HG03521 (cell line): ENCODE data around the gene C1QTNF9.
"Not testable (repeated sequence)": the region's sequence is repeated elsewhere in the genome, so short reads cannot be mapped to it uniquely, and the experiment has no call there.

Experiments used
- ATAC-seq: cut with Tn5 transposase; IDR thresholded peaks from one replicate; pipeline ENCODE4 v1.9.1; 2021; ENCODE audit warnings: mild to moderate bottlenecking, moderate library complexity; ENCODE audit not compliant: unreplicated experiment

Gene C1QTNF9

DNA sequence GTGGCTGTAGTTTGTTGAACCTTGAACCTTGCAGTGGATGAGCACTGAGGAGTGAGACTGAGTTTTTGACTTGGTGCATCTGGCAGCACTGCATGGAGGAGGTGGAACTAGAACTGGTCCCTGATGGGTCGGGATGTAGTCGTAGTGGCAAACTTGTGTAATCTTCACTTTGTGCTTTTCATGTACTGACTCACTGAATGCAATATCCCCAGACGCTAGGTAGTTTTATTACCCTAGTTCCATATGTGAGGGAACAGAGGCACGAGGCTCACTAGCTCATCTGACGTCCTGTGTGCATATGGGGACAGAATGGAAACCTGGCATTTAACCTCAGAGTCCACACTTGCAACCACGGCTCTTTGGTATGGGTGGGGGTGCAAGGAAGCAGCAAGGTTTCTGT lies 10.3 kb downstream of the C1QTNF9 start:
- ATAC-seq, result not testable (repeated sequence)

DNA sequence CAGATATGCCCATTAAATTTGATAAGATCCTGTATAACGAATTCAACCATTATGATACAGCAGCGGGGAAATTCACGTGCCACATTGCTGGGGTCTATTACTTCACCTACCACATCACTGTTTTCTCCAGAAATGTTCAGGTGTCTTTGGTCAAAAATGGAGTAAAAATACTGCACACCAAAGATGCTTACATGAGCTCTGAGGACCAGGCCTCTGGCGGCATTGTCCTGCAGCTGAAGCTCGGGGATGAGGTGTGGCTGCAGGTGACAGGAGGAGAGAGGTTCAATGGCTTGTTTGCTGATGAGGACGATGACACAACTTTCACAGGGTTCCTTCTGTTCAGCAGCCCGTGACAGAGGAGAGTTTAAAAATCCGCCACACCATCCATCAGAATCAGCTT lies 12.0 kb downstream of the C1QTNF9 start:
- ATAC-seq, result not testable (repeated sequence)

DNA sequence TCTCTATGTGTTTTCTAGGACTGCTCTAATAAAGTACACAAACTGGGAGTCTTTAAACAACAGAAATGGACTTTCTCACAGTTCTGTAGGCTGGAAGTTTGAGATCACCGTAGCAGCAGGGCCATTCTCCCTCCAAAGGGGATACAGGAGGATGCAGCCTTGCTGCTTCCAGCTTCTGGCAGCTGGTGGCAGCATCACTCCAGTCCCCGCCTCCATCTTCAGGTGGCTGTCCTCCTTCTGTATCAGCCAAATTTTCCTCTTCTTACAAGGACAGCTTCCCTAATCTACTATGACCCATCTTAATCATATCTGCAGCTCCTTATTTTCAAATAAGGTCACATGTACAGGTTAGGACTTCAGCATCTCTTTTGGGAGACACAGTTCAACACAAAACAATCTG lies 13.1 kb downstream of the C1QTNF9 start:
- ATAC-seq, result not testable (repeated sequence)

DNA sequence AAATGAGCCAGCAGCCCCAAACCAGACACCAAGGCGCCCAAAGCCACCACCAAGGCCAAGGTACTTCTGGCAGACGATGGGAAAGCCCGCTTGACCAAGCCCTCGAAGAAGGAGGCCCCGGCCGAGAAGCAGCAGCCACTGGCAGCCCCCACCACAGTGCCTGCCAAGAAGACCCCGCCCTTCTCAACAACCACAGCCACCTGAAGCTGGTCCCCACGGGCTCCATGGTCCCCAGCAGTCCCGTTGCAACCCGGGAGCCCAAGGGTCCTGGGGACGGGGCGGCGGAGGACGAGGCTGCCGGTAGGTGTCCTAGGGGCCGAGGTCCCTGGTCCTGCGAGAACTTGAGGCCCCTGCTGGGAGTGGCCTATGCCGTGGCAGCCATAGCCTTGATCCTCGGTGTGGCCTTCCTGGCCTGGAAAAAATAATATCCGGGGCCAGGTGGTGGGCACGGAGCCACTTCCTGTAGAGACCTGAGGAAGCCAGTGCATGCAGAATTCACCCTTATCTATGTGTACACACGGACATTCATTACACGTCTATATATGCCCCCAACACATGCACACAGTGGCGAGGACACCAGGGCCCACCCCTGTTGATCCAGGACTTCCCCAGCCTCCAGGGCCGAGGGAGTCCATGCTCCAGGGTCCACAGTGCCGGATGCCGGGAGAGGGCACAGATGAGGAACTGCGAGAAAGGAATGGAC lies 13.8 kb downstream of the C1QTNF9 start:
- no peak for ATAC-seq

DNA sequence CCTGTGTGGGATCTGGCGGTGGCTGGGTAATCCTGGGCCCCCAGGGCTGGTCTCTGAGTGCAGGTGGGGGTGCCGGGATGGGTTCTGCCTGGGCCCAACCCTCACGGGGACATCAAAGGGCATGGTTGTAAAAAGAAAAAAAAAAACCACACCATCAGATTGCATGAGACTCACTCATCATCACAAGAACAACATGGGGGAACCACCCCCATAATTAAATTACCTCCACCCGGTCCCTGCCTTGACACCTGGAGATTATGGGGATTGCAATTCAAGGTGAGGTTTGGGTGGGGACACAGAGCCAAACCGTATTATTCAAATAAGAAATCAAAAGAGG lies 14.3 kb downstream of the C1QTNF9 start:
- no peak for ATAC-seq

DNA sequence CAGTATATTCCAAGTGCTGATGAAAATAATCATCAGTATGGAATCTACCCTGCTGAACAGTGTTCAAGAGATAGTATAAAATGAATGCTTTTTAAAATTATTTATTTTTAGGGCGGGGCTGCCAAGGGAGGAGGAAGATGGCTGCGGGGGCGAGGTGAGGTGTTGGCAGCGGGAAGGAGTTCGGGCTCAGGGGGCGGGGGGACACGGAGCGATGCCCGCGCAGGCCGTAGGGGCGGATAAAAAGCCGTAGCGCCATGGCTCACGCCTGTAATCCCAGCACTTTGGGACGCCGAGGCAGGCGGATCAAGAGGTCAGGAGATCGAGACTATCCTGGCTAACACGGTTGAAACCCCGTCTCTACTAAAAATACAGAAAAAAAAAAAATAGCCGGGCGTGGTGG lies 18.2 kb downstream of the C1QTNF9 start:
- ATAC-seq, result not testable (repeated sequence)

DNA sequence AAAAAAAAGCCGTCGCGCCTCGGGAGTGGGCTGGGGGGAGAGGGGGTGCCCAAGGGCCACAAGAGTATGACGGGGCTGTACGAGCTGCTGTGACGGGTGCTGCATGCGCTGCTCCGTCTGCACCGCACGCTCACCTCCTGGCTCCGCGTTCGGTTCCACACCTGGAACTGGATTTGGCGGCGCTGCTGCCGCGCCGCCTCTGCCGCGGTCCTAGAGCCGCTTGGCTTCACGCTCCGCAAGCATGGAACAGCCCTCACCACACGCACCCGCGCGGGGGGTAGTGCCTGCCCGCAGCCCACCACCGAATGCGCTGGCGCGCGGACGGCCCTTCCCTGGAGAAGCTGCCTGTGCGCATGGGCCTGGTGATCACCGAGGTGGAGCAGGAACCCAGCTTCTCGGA lies 18.8 kb downstream of the C1QTNF9 start:
- no peak for ATAC-seq

DNA sequence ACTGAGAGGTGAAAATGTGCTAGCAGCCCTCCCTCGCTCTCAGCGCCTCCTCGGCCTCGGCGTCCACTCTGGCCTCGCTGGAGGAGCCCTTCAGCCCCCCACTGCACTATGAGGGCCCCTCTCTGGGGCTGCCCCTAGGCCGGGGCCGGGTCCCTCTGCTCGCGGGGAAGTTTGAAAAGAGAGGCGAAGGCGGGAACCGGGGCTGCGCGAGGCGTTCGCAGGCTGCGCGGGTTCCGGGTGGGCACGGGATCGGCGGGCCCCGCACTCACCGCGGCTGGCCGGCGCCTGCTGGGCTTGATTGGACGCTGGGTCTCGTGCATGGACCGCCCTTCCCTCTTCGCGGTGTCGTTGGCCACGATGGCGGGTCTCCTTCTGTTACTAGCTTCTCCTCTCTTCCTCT lies 29.3 kb downstream of the C1QTNF9 start:
- ATAC-seq, result no peak

DNA sequence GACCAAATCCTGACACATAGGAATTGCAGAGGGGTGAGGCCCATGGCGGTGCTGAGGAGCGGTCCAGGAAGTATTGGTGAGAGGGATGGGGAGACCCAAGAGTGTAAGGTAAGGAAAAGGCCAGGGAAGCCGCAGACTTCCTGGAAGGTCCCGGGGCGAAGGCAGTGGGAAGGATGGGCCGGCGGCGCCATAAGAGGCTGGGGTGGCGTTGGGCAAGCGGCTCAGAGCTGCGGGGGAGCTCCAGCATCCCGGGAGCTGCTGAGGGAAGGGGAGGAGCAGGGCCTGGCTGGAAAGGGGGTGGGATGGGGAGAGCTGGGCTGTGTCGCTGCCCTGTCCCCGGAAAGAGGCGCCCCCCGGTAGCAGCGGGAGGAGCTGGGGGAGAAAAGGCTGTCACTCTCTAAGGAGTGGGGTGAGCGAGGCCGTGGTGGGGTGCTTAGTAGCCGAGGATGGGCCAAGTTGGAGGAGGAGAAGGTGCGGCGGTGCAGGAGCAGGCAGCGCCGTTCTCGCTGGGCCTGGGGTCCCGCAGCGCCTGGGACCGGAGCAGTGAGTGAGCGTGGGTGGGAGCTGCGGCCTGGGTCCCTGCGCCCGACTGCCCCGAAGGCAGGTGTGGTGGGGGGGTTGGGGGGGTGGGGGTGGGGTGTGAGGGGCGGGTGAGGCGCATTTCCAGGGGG lies 30.7 kb downstream of the C1QTNF9 start:
- ATAC-seq, result no peak

DNA sequence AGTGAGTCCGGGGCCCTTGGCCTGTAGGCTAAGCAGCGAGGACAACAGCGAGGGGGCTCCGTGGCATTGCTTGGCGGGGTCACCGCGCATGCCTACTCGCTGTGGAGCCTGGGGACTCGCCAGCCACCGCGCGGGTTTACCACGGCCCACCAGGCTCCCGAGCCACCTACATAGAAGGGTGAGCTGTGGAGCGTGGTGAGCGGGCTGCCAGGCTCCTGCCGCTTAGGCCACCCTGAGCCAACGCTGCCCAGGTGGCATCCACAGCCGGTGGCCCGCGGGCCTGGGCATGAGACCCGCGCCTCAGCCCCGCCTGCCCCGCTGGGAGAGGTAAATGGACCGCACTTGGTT lies 31.2 kb downstream of the C1QTNF9 start:
- ATAC-seq, result no peak

DNA sequence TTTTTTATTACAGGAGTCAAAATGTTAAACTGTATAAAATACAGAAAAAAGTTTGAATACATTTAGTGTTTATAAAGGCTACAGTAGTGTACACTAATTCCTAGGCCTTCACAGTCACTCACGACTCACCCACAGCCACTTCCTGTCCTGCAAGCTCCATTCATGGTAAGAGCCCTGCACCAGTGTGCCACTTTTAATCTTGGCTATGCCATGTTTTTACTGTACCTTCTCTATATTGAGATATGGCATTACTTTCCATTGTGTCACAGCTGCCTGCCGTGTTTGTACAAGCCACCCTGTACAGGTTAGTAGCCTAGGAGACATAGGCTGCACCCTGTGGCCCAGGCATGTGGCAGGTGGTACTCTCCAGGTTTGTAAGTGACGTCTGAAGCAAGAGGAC lies 32.1 kb downstream of the C1QTNF9 start:
- ATAC-seq, result no peak

DNA sequence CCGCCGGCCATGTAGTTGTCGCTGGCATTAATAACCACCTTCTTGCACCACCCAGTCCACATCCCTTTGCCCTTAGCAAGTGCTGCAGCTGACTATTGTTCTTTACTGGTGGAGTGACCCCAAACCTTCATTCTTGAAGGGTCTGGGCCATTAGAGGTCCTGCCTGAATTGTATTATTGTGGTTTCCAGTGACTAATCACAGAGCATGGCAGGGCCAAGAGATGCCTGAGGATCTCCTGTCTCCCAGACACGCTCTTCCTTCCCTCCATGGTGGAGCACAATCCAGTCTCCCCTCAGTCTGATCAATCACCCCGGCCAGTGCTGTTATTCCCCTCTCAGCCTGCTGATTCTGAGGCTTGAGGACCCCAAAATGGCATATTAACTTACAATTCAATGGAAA lies 39.0 kb downstream of the C1QTNF9 start:
- ATAC-seq, result no peak

DNA sequence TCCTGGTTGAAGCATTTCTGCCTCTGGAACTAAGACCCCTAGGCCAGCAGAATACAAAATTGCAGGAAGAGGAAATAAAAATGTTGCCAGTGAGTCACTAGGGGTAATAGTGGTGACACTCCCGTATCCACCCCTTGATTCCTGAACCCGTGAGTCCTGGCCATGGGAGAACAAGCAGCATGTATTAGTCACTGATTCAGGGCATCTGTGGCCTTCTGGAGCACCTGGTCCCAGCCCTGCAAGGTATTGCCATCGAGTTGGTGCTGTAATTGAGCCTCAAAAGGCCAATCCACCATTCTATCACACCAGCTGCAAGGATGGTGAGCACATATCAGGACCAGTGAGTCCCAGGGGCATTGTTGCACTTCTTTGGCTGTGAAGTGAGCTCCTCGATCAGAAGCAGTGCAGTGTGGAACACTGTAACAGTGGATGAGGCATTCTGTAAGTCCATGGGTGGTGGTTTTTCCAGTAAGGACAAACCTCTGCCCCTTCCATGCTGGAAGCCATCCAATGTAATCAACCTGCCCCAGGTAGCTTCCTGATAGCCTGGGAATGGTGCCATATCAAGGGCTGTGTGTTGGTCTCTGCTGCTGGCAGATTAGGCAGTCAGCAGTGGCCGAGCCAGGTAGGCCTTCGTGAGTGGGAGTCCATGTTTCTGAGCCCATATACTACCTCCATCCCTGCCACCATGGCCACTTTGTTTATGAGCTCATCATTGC lies 39.6 kb downstream of the C1QTNF9 start:
- no peak for ATAC-seq

DNA sequence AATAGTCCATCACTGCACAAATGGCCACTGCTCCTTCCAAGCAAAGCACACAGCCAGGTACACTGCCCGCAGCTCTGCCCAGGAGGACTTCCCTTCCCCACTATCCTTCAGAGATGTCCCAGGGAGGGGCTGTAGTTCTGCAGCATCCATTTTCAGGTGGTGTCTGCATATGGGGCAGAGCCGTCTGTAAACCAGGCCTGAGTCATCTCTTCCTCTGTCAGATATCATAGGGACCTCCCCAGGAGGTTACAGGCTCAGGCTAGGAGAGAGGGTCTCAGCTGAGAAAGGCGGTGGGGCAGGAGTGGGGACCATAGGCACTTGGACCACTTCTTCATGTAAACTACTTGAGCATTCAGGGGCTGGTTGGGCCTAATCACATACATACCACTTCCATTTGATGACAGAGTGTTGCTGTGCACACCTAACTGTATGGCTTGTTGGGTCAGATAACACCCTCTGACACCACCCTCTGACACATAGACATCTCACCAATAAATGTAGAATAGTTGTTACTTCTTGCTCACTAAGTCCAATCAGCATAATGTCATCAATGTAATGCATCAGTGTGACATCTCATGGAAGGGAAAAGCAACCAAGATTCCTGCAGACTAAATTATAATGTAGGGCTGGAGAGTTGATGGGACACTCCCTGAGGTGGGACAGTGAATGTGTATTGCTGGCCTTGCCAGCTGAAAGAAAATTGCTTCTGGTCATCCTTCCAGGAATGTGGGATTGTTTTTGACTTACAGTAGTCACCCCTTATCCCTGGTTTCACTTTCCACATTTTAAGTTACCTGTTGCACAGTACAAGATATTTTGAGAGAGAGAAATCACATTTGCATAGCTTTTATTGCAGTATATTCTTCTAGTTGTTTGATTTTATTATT lies 40.6 kb downstream of the C1QTNF9 start:
- not testable (repeated sequence) for ATAC-seq

DNA sequence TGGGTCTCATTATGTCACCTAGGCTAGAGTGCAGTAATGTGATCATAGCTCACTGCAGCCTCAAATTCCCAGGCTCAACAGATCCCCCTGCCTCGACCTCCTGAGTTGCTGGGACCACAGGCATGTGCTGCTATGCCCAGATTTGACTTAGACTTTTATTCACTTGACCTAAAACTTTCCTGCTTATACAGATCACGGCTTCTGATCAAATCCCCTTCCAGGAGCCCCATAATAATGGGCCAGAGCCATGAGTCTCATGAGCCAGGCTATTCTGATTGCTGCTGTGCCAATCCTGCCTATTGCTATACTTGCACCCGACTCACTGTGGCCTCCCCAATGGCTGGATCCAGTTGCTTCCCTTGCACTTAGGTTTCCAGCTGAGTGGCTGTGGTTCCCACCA lies 42.0 kb downstream of the C1QTNF9 start:
- no peak for ATAC-seq

DNA sequence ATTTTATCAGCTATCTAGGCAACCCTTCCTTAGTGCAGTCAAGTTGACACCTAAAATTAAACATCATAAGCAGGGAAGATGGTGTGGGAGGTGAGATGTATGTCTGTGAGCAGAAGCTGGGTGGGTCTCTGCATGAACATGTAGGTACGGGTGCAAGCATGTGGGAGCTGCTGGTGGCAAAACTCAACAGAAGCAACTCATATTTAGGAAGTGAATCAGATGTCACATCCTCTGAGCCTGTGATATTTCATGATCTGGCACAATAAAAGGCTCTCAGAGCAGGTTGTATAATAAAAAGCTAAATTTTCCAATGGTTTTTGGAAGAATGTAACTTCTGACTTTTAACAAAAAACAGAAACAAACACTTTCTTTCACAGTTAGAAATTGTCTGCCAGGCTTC lies 44.4 kb downstream of the C1QTNF9 start:
- ATAC-seq, result no peak

DNA sequence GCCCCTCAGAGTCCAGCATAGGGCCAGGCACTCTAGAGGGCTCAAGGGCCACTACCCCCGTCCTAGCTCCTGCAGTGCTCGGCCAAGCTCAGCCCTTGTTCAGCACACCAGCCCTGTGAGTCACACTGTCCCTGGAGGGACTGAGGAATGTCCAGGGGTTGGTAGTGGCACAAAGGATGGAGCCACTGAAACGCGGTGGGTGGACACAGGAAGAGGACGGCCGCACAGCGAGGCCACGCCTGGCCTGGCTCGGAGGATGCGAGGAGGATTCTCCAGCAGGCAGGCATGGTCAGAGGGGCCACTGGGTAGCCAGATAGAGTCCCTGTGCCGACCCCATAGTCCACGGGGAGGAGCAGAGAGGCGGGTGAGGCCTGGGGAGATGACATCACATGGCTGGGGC lies 45.7 kb downstream of the C1QTNF9 start:
- ATAC-seq, result no peak

DNA sequence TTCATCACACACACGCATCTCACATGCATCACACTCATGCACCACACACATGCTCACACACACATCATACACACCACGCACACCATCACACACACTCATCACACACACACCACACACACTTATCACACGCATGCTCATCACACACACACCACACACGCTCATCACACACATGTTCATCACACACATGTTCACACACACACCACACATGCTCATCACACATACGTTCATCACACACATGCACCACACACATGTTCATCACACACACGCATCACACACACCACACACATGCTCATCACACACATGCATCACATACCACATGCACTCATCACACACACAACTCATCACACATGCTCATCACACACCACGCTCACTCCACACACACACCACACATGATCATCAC lies 46.9 kb downstream of the C1QTNF9 start:
- ATAC-seq, result no peak

DNA sequence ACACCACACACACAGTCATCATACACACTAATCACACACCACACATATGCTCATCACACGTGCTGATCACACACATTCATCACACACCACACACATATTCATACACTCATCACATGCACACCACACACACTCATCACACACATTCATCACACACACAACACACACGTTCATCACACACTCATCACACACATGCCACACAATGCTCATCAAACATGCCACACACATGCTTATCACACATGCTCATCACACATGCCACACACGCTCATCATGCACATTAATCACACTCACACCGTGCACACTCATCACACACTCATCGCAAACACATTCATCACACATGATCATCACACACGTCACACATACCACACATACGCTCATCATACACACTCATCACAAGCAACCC lies 47.5 kb downstream of the C1QTNF9 start:
- ATAC-seq, result no peak

DNA sequence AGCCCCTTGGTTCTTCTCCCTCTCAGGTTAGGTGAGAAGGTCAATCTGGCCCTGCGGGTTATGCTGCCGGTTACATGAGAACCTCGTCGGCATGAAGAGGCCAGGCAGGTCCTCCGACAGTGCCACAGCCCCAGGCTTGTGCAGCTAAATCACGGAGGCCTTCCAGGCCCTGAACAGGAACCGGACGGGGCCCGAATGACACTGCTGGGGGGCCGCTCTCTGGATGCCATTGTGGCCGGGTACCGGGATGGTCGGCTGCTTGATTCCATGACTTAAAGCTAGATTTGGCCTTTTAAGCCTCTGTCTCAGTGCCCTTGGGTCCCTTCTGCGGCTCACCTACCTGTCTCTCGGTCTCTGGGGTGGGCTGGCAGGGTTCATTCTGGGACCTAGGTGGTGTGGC lies 48.4 kb downstream of the C1QTNF9 start:
- ATAC-seq, result no peak

DNA sequence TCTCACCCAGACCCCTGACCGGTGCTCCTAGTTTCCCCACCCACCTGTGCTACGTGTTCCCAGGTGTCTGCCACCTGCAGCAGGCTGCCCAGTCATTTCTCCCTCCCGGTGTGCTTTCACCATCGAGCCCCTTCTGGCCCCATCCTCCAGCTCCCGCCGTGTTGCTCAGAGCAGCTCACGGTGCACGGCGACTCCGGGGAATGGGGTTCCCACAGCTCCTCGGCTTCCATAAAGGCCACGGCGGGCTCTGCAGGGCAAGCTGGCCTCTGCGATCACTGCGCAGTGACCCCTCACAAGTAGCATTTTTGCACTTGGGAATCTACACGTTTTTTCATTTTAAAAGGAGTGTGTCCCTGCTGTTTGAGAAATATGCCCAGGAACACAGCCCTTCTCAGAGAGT lies 49.5 kb downstream of the C1QTNF9 start:
- not testable (repeated sequence) for ATAC-seq
